COR-L47 (cell line): Measurements from ENCODE around the gene PROX2.
A peak's percentile ranks its signal among the peaks of the same experiment; 100 is the strongest.

Experiments
- DNase-seq: peaks from one replicate; lab custom pipeline; 2025; lab: John Stamatoyannopoulos, UW

Gene PROX2

DNA sequence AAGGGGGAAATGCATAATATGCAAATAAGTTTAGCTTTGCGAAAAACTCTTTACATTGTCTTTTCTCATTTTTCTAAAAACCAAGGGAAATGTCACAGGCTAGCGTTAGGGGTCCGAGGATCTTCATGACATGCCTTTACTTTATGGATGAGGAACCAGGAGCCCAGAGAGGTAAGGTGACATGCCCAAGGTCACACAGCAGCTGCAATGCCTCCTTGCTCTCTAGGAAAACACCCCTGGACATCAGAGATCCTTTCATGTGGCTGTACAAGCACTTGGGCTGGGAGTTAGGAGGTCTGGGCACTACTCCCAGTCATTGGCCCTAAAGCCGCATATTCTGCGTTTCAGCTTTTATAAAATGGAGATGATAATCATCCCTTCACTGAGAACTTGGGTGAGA lies 741 bp downstream of the PROX2 start:
- no peak for DNase-seq

DNA sequence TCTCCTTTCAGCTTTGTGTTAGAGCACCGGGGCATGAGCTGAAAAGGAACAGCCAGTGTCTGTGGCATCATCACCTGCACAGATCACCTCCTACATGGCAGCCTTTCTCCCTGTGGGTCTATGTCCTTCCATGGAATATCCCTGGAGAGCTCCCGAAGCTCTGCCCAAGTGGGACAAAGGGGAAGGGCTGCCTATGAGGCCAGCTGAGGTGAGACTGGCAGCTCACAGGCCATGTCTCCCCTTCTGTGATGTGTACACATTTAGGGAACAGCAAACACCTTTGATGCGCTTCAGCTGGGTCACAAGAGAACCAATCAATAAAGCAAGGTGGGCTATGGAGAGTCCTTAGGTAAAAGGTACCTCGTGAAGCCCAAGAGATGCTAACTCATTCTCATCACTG lies 4.1 kb downstream of the PROX2 start:
- DNase-seq = no peak

DNA sequence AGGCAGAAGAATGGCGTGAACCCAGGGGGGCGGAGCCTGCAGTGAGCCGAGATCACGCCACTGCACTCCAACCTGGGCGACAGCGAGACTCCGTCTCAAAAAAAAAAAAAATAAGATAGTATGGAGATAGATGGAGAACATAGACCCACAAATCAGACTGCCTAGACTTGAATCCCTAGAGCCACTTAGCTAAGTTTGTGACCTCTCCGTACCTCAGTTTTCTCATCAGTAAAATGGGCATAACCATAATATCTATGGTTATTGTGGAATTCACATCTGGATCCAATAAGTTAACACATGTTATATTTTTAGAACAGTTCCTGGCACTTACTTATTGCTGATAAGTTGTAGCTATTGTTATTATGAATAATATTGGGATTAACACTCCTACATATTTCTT lies 7.2 kb downstream of the PROX2 start:
- no peak for DNase-seq

DNA sequence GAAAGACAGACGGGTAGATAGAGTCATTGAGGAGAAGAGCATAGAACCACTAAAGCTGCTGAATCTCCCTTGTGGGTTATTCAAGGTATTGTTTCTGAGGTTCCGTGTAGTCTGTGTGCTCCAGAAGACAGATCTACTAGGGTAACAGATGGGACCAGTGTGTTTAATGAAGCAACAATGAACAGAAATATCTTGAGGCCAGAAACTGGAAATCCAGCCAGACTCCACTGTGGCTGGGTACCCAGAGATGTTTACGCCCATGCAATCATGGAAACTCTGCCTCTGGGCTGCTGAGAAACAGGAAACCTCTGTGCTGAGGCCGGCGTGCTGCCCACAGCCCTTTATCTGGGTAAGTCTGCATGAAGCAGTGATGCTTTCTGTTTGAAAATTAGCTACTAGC lies 8.3 kb downstream of the PROX2 start:
- no peak for DNase-seq

DNA sequence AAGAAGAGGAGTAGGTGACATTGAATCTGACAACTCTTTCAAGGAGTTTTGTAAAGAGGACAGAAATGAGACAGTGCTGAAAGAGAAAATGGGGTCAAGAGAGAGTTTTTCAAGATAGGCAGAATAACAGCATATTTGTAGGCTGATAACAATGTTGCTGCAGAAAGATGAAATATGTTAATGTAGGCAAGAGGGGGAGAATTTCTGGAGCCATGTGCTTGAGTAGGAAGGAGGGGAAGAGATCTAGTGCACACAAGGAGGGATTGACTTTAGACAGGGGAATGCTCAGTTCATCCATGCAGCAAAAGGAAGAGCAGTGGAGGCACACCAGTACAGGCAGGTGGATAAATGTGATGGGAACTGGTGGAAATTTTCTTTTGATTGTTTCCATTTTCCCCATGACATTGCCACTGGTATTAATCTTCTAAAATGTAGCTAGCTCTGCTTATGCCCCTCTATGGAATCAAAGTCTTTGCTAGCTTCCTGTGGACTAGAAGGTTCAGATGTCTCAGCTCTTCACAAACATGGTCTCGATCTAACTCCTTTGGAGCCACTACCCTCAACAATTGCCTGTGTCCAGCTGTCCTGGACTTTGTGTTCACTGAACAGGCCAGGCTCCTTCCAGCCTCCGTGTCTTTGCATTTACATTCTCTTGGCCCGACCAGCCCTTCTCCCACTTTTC lies 9.1 kb downstream of the PROX2 start:
- DNase-seq = no peak

DNA sequence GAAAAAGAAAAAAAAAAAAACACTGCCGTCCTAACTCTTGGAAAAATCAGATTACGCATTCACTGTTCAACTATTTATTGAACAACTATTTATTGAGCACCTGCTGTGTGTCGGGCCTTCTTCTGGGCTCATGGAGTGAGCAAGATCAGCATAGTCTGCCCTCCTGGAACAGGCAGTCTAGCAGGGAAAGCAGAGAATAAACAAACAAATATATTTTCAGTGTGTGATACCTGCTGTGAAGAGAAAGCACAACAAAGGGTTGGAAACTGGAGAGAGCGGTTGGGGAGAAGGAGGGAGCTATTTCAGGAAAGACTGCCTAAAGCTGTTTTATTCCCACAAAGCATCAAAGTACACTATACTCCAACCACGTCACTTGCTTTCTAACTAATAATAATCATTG lies 10.8 kb downstream of the PROX2 start:
- no peak for DNase-seq

DNA sequence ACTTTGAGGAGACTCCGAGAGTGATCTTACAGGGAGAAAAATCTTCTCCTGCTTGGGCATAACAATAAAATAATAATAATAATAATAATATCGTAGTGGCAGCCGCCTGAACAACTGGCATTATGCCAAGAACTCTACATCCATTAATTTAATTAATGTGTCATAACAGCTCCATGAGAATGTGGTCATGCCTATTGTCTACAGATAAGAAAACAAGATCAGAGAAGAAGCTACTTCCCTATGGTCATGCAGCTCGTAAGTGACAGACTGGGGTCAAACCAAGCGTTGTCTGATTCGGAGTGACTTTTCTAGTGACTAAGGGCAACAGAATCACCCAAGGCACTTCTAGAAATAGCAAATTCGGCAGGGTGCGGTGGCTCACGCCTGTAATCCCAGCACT lies 11.7 kb downstream of the PROX2 start:
- no peak for DNase-seq

DNA sequence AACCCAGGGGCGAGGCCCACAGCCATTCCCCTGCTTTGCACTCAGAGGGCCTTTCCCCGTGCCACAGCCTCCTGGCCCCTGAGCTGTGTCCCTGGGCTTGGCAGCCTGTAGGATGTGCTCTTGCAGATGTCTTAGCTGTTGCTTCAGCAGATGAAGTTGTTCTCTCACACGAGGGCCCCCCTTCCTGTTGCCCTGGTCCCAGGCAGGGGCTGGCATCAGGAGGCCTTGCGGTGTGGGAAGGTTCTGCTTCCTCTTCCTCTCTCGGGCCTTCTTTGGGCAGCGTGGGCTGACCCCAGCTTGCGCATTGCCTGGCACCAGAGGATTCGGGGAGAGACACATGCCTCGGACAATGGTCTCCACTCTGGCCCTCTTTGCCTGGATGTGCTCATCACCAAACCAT lies 12.7 kb downstream of the PROX2 start:
- no peak for DNase-seq

DNA sequence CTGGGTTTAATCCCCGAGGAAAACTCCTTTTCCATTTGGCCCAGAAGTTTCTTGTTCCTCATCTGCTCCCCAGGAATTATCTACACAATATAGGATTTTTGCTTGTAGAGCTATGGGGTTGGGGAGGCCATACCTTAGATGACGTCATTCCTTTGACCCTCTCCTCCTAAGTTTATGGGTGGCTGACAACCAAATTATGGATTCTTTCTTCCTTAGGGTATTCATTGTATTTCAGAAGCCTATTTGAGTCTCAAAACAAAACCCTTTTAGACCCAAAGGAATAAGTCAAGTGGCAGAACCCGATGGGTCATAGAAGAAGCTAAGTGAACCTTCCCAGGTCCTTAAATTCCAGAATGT lies 14.2 kb downstream of the PROX2 start:
- no peak for DNase-seq

DNA sequence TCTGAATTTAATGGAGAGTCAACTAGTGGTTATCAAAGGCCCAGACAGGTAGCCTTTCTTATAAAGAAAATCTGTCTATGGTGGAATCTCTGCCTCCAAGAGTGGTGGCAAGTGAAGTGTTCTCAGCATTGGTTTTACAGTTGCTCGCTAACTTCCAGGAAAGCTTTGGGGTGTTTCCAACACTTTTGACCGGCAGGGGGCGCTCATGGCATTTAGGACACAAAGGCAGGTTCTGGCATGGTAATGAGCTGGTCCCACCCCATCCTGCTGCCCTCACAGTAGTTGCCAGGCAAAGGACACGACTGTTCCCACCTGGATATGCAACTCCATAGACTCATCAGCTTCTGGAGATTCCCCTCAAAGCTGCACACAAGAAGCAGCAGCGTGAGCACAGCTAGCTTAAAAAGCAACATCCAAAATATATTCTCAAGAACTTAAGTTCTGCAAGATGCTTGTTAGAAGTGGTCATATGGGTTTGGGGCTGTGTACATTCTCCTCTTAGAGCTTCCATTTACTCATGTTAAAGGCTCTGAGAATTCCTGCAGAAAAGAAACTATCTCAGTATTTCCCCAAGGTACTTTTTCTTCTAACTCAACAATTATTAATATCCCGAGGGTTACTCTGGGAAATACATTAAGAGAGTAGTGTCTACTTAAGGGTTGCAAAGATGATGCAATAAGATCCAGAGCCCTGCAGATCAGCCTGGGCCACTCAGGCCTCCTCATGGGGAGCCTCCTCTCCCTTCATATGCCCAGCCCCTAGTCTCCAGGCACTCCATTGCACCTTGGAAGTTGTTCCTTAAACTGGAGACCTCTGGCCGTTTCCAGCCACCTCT lies 14.8 kb downstream of the PROX2 start:
- DNase-seq = peak; percentile 79

DNA sequence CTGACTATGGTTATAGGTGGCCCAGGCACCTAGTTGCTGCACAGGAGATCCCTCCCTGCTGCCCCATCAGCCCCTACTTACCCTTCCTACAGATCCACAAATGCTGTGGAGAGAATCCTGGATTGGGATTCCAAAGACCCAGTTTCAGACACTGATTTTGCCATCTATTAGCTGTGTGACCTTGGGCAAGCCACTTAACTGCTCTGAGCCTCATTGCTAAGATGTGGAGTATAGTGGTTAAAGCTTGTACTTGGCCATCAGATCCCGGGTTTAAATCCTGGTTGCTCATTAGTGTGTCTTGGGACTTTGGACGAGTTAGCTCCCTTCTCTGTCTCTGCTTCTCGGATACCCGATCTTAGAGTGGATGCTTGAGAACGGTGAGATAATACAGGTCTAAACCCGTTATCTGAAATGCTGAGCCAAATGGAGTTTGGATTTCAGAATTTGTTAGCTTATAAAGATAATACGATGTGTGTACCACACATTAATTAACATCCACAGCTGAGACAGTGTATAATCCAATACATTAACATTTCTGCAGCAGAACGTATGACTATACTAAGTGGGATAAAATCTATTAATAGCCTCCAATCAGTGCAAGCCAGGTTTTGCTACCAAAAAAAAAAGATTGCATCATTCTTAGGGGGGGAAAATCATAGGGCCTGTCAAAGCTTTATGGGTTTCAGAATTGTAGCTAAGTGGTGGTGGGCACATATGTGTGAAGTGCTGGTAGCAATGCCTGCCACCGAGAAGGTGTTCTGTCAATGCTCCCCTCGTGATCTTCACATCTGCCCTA lies 16.0 kb downstream of the PROX2 start:
- no peak for DNase-seq

DNA sequence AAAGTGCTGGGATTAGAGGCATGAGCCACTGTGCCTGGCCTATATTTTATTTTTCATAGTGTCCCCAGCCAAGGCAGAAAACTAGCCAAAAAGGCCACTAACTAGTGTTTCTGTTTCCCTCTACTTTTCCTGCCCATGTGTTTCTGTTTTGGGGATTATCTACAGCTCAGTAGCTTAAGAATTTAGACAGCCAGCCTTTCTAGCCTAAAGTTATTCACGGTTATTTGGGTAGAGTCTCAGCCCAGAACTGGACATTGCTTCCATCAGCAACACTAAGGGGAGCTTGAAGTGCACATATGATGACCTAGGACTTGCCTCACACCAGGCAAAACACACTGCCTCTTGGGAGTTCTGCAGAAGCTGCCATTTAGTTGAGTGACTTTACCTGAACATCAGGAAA lies 17.9 kb downstream of the PROX2 start:
- no peak for DNase-seq

DNA sequence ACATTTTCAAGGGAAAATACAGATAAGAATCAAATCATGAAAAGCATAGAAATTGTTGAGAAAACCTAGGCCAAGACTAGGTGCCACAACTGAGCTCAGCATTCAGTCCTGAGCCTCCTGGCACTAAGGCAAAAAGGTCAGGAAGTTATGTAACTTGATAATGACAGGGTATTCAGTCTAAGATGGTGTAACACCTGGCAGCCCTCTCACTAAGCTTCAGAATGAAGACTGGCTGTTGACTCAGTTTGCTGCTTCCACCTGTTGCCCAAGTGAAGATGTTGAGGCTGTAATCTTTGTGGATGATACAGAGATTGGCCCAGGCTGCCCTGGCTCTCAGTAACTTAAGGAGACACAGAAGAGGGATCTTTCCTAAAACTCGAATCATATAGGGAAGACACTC lies 19.6 kb downstream of the PROX2 start:
- DNase-seq = no peak

DNA sequence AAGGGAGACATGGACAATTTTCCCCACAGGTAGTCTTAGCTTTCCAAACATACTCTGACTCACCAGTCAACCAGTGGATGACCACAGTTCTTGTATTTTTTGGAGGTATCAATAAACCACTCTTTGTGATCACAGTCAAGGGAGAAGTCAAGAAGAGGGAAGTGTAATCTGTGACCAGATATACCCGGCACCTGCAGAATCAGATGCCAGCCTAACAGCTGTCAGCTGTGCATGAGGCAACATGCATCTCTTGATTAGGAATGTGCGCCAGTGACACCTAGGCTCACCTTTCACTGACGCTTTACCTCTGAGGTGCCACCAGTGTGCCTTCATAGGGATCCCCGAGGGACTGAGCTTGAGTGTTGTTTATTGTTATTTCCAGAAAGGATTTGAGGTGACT lies 20.0 kb downstream of the PROX2 start:
- DNase-seq = no peak

DNA sequence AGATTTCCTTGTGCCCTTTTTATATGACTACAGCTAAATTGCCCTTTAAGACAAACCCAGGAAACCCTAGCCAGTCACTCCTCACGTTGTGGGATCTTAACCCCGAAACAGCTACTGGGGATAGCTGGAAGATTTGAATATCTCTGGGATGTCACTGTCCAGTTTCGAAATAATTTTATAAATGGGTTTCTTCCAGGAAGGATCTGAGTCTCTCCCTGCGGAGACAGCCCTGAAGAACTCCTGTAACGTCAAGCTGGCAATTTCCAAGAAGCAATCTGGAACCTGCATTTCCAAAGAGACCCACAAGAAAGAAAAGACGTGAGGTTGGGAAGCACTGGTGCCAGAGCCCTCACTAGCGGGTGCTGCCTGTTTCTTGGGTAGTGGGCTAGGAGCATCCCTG lies 20.9 kb downstream of the PROX2 start:
- DNase-seq = no peak

DNA sequence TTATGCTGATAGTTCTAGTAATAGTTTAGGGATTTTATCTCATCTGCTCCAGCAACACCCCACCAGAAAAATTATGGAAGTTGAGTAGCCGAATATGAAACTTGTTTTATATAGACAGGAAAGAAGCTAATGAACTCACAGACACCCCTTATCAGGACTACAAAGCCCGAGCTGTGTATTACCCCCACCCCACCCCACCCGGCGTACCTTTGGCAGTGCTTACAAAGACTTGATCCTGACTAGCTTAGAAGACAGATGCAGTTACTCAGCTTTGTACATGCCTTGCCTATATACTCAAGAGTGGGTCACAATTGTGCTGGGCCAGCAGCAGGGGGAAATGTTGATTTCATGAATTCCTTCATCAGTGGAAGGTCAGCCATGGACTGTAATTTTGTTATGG lies 22.4 kb downstream of the PROX2 start:
- no peak for DNase-seq

DNA sequence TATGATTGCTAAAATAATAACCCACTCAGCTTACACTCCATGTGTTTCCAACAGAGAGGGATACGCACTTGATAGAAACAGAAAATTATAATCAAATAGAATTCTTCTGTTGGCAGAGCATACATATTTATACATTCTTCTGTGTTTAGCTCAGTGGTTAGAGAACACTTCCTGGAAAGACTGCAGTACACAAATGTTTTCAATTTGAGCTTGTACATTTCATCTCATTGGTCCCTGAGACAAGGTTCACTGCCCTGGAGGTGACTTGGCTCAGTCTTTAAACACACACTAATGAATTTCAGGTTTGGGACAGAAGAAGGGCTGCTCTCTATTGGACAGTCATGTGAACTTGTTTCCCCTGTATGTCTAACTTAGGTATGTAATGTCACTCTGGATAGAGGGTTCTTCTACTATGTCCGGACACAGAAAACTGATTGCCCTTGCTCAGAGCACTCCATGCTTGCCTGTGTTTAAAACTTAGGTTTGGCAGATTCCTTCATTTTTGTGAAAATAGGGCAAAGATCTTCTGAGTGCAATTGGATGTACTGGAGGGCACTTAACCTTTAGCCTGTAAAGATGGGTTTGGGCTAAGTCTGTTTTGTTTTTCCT lies 22.9 kb downstream of the PROX2 start:
- DNase-seq = no peak

DNA sequence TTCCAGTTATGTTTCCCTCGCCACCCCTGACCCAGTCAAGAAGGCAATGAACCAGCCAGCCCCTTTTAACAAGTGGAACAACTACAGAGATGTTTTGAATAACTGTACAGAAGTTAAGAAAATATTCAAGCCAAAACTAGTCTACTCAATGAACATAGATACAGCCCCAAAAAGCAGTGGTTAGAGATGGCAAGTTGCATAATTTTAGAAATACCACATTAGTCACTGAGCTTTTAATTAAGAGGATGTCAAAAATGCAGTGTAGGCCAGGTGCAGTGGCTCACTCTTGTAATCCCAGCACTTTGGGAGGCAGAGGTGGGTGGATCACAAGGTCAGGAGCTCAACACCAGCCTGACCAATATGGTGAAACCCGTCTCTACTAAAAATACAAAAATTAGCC lies 27.2 kb downstream of the PROX2 start:
- no peak for DNase-seq

DNA sequence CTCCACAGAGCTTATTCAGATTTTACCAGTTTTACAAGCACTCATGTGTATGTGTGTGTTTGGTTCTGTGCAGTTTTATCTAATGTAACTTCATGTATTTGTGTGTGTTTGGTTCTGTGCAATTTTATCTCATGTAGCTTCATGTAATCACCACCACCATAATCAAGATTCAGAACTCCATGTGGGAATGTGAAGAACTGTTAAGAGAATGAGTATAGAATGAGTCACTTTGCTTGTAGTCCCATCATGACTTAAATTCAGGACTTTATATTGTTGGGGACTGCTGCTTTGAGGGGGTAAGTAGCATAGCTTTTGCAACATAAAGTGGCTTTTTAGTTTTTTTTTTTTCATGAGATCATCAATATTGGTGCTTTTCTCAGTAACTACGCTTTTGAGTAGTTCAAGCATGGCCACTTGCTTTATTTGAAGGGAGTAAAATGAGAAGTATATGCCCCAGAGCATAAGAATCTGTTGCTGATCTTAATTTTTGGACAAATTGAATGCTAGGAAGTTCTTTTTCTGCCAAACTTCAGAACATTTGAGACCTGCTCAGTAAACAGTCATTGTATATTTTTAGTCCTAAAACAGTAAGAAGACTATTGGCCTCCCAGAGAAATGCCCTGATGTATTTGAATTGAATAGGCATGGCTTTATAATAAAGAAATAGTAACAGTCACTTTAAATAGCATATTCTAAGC lies 28.8 kb downstream of the PROX2 start:
- DNase-seq = no peak

DNA sequence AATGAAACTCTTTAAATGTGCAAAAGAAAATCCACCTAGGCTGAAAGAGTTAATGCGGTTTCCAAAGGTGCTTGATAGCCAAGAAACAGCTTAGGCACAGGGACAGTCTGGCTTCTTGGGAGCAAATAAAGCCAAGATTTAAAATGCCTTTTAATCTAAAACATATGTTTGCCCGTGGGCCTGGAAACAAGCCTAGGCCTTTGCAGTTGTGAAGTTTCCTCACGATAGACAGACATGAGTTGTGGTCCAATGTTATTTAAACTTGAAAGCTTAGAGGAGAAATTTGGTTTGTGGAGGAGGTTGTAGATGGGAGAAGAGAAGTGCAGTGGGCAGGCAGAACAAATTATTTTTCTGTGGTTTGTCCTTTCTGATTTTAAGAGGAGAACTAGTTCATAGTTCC lies 29.8 kb downstream of the PROX2 start:
- no peak for DNase-seq

DNA sequence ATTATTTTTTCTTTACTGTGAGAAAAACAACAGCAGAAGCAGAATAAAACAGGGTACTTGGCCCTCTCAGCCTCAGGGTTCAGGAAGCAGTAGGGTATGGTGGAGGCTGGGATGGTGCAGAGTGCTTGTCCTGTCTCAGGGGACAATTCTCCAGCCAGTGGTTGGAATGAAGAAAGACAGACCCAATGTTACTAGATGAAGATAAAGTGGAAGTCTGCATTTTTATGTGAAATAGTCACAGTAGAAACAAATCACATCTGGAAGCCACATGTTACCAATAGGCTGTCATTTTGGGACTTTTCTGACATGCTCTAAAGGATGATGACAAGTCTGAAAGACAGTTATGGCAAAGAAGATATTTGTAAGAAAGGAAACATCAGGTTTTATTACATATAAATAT lies 32.3 kb downstream of the PROX2 start:
- no peak for DNase-seq
